HG03196 (cell line): Measurements from ENCODE around the gene DNAJC11.
"Not testable (repeated sequence)": the region's sequence is repeated elsewhere in the genome, so short reads cannot be mapped to it uniquely, and the experiment has no call there.

Experiments
- ATAC-seq: cut with Tn5 transposase; IDR thresholded peaks from one replicate; pipeline ENCODE4 v1.9.1; 2021; ENCODE audit not compliant: unreplicated experiment

Gene DNAJC11

DNA sequence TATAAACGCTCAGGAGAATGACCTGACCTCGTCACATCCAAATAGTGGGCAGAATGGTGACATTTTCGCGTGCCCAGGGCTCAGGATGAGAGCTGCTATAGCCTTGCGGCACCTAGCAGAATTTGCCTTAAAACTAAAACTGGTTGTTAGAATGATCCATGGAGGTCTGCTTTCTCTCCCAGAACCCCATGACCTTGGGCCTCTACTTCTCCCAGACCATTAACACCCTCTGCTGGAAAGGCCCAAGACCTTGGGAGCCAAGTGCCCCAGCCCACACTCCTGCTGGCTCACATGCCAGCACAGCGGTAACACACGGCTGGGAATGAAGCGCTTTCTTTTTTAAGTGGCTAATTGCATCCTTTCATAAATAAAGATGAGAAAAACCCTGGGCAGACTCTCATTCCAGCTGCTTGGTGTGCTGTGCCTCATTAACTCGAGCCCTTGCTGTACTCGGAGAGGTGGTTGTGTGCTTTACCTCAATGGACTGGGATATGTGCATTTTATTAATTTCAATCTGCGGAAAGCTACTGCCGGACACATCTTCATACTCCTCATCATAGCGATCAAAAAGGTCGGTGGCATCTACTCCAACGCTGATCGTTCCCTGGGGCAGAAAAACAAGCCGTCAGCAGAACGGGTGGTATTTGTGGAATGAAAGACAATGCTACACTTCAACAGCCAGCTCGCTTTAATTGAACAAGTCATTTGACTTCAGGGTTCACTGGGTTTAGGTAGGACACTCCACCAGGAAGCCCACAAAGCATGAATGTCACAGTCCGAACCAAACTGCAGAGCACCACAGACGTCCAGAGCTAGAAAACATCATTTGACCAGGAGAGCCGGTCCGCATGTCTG, 48.0 kb downstream of the DNAJC11 start:
- ATAC-seq: no peak

DNA sequence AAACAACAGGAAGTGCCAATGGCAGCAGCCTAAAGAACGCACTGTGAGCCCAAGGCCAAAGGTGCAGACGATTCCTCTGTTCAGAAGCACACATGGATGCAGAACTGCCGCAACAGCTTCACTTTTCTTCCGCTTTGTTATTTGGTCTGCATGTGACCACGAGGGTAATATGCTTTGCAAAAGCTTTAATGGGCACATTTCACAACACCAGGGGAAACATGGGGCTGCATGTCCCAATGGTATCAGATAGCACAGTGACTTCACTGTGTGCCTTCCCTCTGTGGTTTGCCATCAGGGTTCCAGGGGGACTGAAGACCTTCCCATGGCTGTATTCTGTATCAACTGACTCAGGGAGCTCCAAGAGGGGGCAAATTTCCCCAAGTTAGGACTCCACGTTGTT, 48.6 kb downstream of the DNAJC11 start:
- no peak for ATAC-seq

DNA sequence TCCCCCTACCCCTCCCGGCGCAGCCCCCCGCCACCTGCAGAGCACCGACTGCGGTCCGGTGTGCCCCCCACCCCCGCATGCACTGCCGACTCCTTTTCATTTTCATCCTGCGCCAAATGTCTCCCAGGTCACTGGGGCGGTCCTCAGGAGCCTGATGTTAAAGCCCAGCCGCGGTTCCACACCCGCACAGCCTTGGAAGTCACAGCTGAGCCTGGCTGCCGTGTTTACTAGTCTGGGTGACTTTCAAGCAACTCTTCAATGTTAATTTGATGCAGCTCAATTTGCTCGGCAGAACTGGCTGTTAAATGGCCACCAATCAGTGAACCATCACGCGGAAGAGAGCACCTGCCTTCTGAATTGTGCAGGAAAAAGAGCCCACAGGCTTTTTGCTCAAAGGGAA, 49.7 kb downstream of the DNAJC11 start:
- ATAC-seq: no peak

DNA sequence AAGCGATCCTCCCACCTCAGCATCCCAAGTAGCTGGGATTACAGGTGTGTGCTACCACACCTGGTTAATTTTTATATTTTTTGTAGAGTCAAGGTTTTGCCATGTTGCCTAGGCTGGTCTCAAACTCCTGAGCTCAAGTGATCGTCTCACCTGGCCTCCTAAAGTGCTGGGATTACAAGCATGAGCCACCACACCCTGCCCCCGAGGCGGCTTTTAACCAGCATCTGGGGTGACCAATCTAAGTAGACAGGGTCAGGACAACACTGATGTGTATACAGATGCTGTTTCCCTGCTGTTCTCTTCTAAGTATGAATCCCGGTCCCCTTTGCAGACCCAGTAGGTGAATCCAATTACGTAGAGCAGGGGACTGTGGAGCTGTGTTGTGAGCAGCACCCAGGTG, 53.1 kb downstream of the DNAJC11 start:
- ATAC-seq: no peak

DNA sequence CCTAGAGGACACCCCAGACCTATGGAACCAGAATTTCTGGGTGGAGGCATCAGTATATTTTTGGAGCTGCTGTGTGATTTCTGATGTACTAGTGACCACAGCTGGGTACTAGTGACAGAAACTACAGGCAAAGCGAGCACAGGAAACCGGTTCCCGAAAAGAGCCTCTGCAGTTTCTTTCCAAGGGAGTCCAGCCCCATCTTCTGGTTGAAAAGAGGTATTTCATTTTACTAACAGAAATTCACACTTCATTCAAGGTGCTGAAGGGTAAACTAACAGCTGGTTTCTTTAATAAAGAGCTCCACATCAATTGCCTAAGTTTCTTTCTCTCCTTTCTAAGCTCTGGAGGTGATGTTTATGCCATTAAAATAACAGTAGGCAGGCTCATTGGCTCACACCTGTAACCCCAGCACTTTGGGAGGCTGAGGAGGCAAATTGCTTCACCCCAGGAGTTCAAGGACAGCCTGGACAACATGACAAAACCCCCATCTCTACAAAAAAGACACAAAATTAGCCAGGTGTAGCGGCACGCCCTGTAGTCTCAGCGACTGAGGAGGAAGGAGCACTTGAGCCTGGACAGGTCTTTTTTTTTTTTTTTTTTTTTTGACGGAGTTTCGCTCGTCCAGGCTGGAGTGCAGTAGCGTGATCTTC, 55.0 kb downstream of the DNAJC11 start:
- ATAC-seq: no peak

DNA sequence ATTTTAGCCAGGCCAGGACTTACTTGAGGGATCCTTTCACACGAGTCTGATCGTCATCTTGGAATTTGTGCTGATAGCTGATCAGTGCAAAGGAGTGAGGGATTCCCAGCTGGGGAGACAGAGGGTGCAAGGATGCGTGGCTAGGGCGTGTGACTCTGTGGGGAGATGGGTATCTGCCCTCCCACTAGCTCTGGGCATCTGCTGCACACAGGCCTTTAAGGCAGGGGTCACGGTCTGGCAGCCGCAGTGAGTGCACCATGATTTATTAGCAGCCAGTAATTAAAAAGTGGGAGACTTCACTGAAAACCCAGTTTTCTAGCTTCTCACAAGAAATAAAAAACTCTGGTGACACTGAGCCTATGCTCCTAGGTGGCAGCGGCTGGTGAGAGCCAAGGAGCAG, 56.6 kb downstream of the DNAJC11 start:
- no peak for ATAC-seq

DNA sequence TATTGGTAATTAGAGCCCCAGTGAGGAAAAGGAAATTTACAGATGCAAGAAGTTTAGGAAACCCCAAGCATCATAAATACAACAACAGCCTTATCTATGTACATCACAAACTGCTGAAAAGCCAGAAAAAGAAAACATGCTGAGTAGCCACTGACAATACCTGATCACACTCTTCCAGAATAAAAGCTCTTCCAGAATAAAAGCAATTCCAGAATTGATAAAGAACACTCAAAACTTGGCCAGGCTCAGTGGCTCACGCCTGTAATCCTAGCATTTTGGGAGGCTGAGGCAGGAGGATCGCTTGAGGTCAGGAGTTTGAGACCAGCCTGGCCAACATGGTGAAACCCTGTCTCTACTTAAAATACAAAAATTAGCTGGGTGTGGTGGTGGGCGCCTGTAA, 60.7 kb downstream of the DNAJC11 start:
- not testable (repeated sequence) for ATAC-seq

DNA sequence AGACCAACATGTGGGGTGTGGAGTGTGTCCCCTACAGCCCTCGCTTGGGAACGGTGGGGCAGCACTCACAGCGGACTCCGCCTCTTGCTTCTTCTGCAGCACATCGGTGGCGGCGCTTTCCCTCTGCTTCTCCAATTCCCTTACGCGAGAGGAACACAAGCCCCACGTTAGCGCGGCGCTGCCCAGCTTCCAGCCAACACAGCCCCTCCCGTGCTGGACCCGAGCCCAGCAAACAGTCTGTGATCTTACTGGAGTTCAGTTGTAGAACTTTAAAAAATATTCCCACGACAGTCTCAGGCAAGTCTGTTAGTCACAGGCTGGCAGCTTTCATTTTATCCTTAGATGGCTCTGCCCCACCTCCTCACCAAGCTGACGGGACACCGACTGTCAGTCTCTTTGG, 63.4 kb downstream of the DNAJC11 start:
- ATAC-seq: no peak

DNA sequence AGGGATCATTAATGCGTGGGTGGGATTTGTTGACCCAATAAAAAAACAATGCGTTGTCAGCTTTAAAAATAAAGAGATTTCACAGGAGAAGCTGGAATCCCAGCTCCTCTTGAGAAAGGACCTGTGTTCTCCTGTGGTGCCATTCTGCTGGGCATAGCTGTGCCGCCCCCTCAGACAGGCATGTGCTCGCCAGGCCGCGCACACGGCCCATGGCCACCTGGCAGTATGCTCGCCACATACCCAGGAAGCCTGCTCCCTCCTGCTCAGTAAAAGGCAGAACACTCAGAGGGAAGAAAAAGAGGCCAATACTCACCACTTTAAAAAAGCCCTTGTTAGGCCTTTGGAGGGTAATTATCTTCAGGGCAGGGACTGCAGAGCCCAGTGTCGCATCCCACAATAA, 63.8 kb downstream of the DNAJC11 start:
- no peak for ATAC-seq

DNA sequence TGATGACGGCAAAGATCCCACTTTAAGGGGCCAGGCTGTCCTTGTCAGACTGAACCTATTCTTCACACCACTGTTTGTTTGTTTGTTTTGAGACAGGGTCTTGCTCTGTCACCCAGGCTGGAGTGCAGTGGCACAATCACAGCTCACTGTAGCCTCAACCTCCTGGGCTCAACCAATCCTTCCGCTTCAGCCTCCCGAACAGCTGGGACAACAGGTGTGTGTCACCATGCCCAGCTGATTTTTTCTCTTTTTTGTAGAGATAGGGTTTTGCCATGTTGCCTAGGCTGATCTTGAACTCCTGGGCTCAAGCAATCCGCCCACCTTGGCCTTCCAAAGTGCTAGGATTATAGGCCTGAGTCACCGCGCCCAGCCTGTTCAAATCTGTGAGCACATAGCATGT, 64.8 kb downstream of the DNAJC11 start:
- not testable (repeated sequence) for ATAC-seq

DNA sequence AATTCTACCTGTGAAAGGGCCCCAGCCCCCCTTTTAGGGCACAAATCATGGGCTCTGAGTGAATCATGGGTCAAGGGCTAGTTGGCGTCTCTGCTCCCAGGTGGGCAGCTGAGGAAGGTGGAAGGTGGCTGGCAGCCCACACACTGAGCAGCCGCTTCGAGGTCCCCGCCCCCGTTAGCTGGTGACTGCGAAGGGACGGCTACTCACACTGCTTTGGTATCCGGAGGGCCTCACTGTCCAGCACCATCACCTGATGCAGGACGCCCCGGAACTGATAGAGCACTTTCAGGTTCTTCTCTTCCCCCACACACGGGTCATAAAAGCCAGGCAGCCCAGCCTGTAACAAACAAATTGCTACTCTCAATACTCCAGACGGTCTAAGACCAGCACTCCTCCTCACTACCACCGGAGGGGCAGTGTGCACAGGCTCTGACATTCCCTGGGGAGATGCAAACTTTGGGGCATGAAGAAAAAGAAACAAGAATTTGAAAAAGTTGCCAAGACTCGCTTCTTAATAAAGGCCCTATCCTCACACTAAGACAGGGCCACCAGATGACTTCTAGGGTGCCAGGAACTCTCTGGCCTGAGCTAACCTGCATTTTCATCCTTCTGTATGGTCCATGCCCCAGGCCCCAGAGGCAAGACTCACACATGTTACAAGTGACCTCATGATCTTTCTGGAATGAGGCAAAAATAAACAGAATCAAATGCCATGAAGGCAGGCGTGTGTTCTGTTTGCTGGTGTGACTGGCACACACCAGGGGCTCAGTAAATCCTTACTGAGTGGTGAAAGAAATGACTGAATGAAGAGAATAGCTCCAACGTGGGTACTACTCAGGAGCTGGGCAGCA, 65.5 kb downstream of the DNAJC11 start:
- ATAC-seq: no peak

DNA sequence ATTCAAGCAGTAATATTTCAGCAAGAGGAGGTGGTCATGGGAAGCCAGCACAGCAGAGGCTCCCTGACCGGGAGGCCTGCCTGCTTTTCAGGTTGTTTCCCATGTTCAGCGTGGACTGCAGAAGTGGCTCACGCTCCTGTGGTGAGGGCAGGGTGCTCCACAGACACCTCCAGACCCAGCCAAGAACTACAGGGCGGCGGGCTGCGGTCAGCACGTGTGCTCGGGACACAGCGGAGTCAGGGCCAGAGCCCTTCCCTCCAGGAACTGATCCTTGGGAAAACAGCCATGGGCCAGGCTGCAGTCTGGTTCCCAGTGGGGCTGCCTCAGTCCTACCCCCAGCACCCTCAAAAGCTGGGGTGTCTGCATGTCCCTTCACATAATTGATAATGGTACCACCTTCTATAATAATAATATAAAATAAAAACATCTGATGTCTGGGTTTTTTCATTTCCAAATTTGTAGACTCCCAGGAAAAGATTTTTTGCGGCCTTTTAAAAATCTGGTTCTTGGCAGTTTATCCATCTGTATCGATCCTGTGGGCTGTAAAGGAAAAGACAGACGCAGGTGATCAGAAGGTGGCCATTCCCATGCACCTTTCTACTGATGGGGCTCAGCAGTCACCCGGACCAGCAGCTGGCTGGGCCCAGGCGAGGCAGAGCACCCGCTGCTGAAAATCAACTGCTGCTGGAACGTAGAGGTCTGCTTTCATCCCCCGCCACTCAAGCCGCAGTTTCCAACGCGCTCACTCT, 66.3 kb downstream of the DNAJC11 start:
- ATAC-seq: no peak

DNA sequence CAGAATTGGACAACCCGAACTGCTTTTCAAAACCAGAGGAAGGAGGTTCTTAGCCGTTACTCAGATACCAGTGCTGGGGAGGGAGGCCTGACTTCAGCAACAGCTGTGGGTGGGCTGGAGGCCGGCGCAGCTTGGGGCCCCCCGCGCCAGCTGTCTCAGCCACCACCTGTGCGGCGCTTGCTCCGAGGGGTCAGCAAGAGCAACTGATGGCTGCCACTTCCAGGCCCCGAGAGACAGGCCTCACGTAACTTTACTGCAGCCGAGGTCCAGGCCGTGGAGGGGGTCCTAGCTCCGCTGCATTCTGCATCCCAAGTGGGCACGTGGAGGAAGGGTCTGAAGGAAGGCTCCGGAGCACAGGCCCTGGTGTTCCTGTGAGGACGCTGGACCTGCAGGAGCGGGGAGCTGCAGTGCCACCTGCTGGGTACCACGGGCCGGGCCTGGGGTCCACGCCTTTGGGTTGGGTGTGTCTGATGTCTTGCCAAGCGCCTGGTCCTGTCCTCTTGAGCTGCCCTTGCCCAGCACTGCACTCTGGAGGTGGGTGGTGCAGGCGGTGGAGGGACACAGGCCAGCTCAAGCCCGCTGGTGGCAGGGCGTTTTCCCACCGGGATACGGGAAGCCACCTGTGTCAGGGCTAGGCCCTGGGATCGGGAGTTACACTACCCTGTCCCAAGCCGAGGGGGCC, 67.1 kb downstream of the DNAJC11 start:
- ATAC-seq: no peak

DNA sequence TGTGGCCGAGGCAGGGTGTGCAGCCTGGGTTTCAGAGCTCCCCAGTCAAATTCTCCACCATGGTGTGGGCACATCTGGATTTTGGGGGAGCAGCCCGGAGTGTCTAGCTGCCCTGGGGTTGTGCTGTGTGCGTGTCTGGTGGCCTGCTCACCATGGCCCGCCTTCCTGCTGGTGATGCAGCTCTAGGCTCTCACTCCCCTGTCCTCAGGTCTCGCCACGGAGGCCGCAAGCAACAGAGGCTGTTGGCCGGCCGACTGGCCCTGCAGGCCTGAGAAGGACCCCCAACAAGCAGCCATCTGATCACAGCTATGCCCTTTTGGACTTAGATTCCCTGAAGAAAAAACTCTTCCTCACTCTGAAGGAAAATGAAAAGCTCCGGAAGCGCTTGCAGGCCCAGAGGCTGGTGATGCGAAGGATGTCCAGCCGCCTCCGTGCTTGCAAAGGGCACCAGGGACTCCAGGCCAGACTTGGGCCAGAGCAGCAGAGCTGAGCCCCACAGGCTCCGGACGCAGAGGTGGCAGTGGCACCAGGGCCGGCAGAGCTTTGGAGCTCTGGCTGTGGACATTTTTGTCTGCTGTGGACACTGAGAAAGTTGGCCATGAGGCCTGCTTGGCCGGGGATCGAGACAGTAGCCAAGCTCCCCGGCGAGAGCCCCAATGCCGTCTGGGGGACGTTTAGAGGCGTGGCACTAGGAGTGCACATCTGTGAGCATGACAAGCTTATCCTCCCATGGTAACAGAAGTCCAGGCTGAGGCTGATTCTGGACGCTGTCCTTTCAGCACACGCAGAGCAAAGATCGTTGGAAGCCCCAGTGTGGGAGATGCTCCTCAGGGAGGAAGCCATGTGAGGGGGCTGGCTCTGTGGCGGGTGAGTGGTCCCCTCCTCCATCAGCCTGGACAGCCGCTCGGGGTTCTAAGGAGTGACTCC, 68.8 kb downstream of the DNAJC11 start:
- ATAC-seq: no peak

DNA sequence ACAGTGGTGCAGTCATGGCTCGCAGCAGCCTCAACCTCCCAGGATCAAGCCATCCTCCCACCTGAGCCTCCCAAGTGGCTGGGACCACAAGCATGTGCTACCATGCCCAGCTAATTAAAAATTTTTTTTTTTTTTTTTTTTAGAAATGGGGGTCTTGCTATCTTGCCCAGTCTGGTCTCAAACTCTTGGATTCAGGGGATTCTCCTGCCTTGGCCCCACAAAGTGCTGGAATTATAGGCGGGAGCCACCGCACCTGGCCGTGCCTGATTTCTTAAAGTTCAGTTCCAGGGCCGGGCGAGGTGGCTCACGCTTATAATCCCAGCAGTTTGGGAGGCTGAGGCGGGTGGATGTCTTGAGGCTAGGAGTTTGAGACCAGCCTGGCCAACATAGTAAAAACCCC, 70.6 kb downstream of the DNAJC11 start:
- ATAC-seq: no peak

DNA sequence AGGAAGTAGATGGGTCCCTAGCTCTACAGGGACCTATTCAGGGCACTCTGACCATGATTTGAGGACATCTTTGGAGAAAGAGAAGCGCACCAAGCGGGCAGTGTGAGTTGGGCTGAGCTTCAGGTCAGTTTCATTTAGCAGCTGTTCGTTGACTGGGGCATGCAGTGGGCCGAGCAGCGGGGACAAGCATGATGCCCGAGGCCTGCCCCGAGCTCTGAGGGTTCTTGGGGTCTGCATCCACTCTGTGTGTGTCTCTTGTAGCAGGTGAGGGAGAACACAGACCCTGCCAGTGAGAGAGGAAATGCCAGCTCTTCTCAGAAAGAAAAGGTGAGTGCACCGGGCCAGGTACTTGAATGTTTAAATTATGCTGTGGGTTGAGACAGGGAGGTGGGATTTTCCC, 71.6 kb downstream of the DNAJC11 start:
- ATAC-seq: no peak

DNA sequence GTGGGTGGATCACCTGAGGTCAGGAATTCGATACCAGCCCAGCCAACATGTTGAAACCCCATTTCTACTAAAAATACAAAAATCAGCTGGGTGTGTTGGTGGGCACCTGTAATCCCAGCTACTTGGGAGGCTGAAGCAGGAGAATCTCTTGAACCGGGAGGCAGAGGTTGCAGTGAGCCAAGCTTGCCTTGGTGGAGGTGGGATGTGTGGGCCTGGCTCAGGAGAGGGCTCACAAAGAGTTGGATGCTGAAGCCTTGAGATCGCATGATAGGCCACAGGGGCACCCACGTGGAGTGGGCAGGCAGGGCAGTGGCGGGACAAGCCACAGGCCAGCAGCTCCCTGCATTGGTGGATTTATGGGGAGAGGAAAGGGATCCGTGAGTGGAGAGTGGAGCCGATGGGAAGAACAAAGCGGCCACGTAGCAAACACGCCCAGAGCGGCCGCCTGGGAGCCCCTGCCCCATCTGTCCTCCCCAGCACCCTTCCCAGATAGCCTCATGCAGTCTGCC, 72.6 kb downstream of the DNAJC11 start:
- ATAC-seq: no peak

DNA sequence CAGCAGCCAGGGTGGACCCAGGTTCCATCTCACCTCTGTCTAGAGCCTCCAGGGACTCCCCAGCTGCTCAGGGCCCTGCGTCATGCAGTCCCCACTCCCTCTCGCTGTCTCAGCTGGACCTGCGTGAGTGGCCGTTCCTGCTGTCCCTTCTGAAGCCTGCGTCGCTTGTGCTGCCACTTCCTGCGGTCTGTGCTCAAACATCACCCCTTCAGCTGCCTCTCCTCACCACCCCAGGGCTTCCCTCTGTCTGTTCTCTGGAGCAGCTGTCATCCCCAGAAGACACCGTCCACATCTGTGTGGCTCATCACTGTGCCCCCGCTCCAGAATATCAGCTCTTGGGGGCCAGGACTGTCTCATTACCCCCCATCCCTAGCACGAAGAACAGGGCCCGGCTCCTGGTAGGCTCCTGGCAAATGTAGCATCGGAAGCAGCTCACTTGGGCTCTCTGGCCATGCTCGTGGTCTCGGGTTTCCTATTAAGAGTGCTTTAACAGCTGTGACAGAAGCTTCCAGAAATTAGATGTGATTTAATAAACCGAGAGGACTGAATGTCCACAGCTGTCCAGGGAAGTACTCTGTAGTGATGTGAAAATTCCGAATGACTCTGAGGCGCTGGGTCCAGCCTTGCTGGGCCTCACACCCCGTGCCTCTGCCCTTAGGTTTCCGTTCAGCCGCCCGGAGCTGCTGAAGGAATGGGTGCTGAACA, 73.6 kb downstream of the DNAJC11 start:
- no peak for ATAC-seq

DNA sequence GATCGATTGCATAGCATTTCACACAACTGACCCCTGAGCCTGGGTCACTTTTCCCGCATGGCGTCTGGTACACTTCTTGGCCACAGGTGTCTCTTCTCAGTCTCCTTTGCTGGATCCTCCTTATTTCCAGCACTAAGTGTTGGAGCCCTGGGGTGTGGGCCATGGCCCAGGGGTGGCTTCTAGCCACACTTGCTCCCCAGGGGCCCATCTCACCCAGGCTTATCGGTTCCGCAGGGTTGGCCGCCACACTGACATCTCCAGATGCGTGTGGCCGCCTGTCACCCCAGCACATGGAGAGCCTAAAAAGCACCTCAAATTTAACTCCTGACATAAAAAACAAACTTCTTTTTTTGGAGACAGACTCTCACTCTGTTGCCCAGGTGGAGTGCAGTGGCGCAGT, 74.6 kb downstream of the DNAJC11 start:
- no peak for ATAC-seq
